OCI-LY1 (cell line): Measurements from ENCODE around the gene ACER3.

Experiments
- EZH2 ChIP-seq: fragments of 200-600 bp; sonication (generic), shearing (Covaris generic); IDR thresholded peaks from 2 replicates; pipeline ENCODE4 v1.8.0; 2017; ENCODE audit warnings: borderline replicate concordance, mixed run types, mild to moderate bottlenecking, antibody characterized with exemption, low read length, moderate library complexity, mixed read lengths
- TF ChIP-seq, protein P1 (sequence below): fragments of 200-600 bp; sonication (generic), shearing (Covaris generic); IDR thresholded peaks from 2 replicates; pipeline ENCODE4 v1.5.1; 2017; ENCODE audit warnings: mild to moderate bottlenecking, antibody characterized with exemption, low read length, moderate library complexity, mixed read lengths

DNA sequence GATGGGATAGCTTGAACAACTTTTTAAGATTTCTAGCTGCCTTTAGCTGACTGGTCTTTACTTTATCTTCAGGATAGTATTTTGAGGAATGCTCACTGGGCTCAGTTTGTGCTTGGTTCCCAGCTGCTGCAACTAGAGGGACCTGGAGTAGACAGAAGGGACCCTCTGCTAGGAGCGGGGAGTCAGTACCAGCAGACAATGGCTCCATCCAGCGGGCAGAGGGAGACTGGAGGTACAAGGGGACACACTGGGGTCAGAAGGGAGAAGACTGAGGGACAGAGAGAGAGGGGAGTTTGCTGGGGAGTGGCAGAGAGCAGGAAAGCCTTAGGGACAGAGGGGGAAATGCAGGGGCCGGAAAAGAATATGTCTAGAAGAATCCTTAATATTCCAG, 22.0 kb upstream of the ACER3 start:
- TF ChIP-seq, protein P1, sequence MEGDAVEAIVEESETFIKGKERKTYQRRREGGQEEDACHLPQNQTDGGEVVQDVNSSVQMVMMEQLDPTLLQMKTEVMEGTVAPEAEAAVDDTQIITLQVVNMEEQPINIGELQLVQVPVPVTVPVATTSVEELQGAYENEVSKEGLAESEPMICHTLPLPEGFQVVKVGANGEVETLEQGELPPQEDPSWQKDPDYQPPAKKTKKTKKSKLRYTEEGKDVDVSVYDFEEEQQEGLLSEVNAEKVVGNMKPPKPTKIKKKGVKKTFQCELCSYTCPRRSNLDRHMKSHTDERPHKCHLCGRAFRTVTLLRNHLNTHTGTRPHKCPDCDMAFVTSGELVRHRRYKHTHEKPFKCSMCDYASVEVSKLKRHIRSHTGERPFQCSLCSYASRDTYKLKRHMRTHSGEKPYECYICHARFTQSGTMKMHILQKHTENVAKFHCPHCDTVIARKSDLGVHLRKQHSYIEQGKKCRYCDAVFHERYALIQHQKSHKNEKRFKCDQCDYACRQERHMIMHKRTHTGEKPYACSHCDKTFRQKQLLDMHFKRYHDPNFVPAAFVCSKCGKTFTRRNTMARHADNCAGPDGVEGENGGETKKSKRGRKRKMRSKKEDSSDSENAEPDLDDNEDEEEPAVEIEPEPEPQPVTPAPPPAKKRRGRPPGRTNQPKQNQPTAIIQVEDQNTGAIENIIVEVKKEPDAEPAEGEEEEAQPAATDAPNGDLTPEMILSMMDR = peak; percentile 18; the same call in 1 of the 2 replicates
- no peak for TF ChIP-seq EZH2
